WERI-Rb-1 (cell line): ENCODE data around the gene WDFY2.

ENCODE experiments used
- DNase-seq: peaks from one replicate; pipeline ENCODE4 v3.0.0-alpha.2; 2020
- H3K27ac ChIP-seq: fragments of 250-450 bp; sonication (Bioruptor Pico); 2 replicates; pipeline ENCODE4 v1.5.1; 2020; ENCODE audit warnings: mild to moderate bottlenecking, moderate library complexity
- H3K27me3 ChIP-seq: fragments of 250-450 bp; sonication (Bioruptor Pico); 2 replicates; pipeline ENCODE4 v1.5.1; 2021; ENCODE audit warnings: mild to moderate bottlenecking, low read depth, moderate library complexity; ENCODE audit not compliant: insufficient read depth, severe bottlenecking
- H3K36me3 ChIP-seq: fragments of 250-450 bp; sonication (Bioruptor Pico); 2 replicates; pipeline ENCODE4 v1.5.1; 2020; ENCODE audit warnings: mild to moderate bottlenecking, moderate library complexity
- H3K4me3 ChIP-seq: 2 replicates; pipeline ENCODE4 v1.5.1; 2011; ENCODE audit warnings: low read depth, mild to moderate bottlenecking, control low read depth, low read length
- H3K9me3 ChIP-seq: fragments of 250-450 bp; sonication (Bioruptor Pico); 2 replicates; pipeline ENCODE4 v1.5.1; 2021; ENCODE audit warnings: mild to moderate bottlenecking, moderate library complexity; ENCODE audit not compliant: severe bottlenecking
- CTCF ChIP-seq: IDR thresholded peaks from 2 replicates; pipeline ENCODE4 v1.5.1; 2011; ENCODE audit warnings: low read depth, mild to moderate bottlenecking, control low read depth, inconsistent platforms, low read length

WDFY2 gene

GRCh38 chr13:51620165-51620983, 36.1 kb downstream of the WDFY2 start:
- TF ChIP-seq CTCF, result no peak
- Histone ChIP-seq H3K36me3 (no peaks in the 10 kb centered on the region), H3K27ac (no peak overlapping the region), H3K27me3 (no peaks in the 10 kb centered on the region), H3K4me3 (no peak overlapping the region), H3K9me3 (no peaks in the 10 kb centered on the region)
- DNase-seq, result no peak

- no peak overlapping the region for H3K4me3 ChIP-seq
- TF ChIP-seq CTCF, result no peak
- no peaks in the 10 kb centered on the region for H3K36me3 ChIP-seq
- H3K27ac ChIP-seq, result no peak overlapping the region
- H3K27me3 ChIP-seq, result no peaks in the 10 kb centered on the region
- no peaks in the 10 kb centered on the region for H3K9me3 ChIP-seq
- no peak for DNase-seq
These were observed 37.3 kb downstream of the WDFY2 start for GRCh38 chr13:51621602-51622001.

GRCh38 chr13:51623473-51623872, 39.2 kb downstream of the WDFY2 start:
- Histone ChIP-seq H3K4me3 (no peak overlapping the region), H3K27me3 (no peaks in the 10 kb centered on the region), H3K9me3 (no peaks in the 10 kb centered on the region), H3K27ac (no peak overlapping the region), H3K36me3 (no peaks in the 10 kb centered on the region)
- TF ChIP-seq CTCF, result no peak
- DNase-seq, result no peak

- Histone ChIP-seq H3K9me3 (no peaks in the 10 kb centered on the region), H3K27ac (no peak overlapping the region), H3K36me3 (no peaks in the 10 kb centered on the region), H3K4me3 (no peak overlapping the region), H3K27me3 (no peaks in the 10 kb centered on the region)
- no peak for DNase-seq
- no peak for TF ChIP-seq CTCF
These were observed 39.9 kb downstream of the WDFY2 start for GRCh38 chr13:51624207-51624606.

- no peak for TF ChIP-seq CTCF
- H3K4me3 ChIP-seq, result no peak overlapping the region
- DNase-seq, result no peak
- H3K36me3 ChIP-seq, result no peaks in the 10 kb centered on the region
- H3K9me3 ChIP-seq, result no peaks in the 10 kb centered on the region
- H3K27me3 ChIP-seq, result no peaks in the 10 kb centered on the region
- no peak overlapping the region for H3K27ac ChIP-seq
These were observed 40.6 kb downstream of the WDFY2 start for GRCh38 chr13:51624695-51625345.
